K562 (cell line): ENCODE data around the gene CS. TPM values are rescaled to one million over a fixed set of nuclear protein-coding genes. Genes with fewer than 3 reads are reported as not detected.
A peak's percentile ranks its signal among the peaks of the same experiment; 100 is the strongest.

Source experiments
- BCL6 ChIP-seq: fragments of 250-450 bp; sonication (Bioruptor Pico); IDR thresholded peaks from 2 replicates; pipeline ENCODE4 v1.4.0; 2020
- CSDE1 ChIP-seq, 2 experiments: fragments of 450-650 bp; IDR thresholded peaks; 2 replicates each; pipeline ENCODE4 v1.6.1; 2016; ENCODE audit warnings: mild to moderate bottlenecking in 1 of 2
- DIDO1 ChIP-seq: fragments of 450-650 bp; IDR thresholded peaks from 2 replicates; pipeline ENCODE4 v1.6.1; 2016; ENCODE audit warnings: low read depth, missing biosample characterization, missing genetic modification characterization
- DNMT1 ChIP-seq: fragments of 450-650 bp; IDR thresholded peaks from 2 replicates; pipeline ENCODE4 v1.6.1; 2016; ENCODE audit warnings: antibody characterized with exemption, mild to moderate bottlenecking
- DPF2 ChIP-seq: fragments of 450-650 bp; IDR thresholded peaks from 2 replicates; pipeline ENCODE4 v1.6.1; 2016
- EP300 ChIP-seq: IDR thresholded peaks from 2 replicates; pipeline ENCODE4 v1.6.1; 2012; ENCODE audit warnings: low read length, improper control_type of control experiment
- GTF2A2 ChIP-seq: IDR thresholded peaks from 2 replicates; pipeline ENCODE4 v1.6.1; 2016; ENCODE audit warnings: mild to moderate bottlenecking, missing genetic modification characterization, missing compliant biosample characterization
- IRF1 ChIP-seq: sonication (generic); formaldehyde crosslinking; IDR thresholded peaks from 2 replicates; pipeline ENCODE4 v1.8.0; 2022; ENCODE audit warnings: missing genetic modification reagents, mild to moderate bottlenecking, borderline replicate concordance
- NBN ChIP-seq: fragments of 450-650 bp; IDR thresholded peaks from 2 replicates; pipeline ENCODE4 v1.6.1; 2016; ENCODE audit warnings: low read depth, mild to moderate bottlenecking
- PHF20 ChIP-seq: fragments of 450-650 bp; IDR thresholded peaks from 2 replicates; pipeline ENCODE4 v1.6.1; 2018; ENCODE audit not compliant: partially characterized antibody
- POLR2B ChIP-seq: fragments of 450-650 bp; IDR thresholded peaks from 2 replicates; pipeline ENCODE4 v1.6.1; 2018; ENCODE audit warnings: low read depth; ENCODE audit not compliant: partially characterized antibody
- PTBP1 ChIP-seq: fragments of 200-400 bp; formaldehyde crosslinking; IDR thresholded peaks from 2 replicates; pipeline ENCODE4 v1.6.1; 2017; ENCODE audit warnings: low read depth, low read length
- RBM14 ChIP-seq: fragments of 200-400 bp; formaldehyde crosslinking; IDR thresholded peaks from 2 replicates; pipeline ENCODE4 v1.6.1; 2018; ENCODE audit warnings: low read depth, mild to moderate bottlenecking, low read length, moderate library complexity, borderline replicate concordance; ENCODE audit not compliant: insufficient read depth
- SETDB1 ChIP-seq: IDR thresholded peaks from one replicate; pipeline ENCODE4 v1.6.1; 2012; ENCODE audit warnings: low read length, control low read depth, inconsistent platforms
- WHSC1 ChIP-seq: IDR thresholded peaks from one replicate; pipeline ENCODE4 v1.6.1; 2012; ENCODE audit warnings: low read length, control low read depth, inconsistent platforms
- ZBTB12 ChIP-seq: fragments of 250-450 bp; sonication (Bioruptor Pico); IDR thresholded peaks from 2 replicates; pipeline ENCODE4 v1.4.0; 2020
- ZNF77 ChIP-seq: fragments of 250-450 bp; sonication (Bioruptor Pico); IDR thresholded peaks from 2 replicates; pipeline ENCODE4 v1.5.0; 2020
- ZNF778 ChIP-seq: fragments of 450-650 bp; formaldehyde crosslinking; IDR thresholded peaks from 2 replicates; pipeline ENCODE4 v1.4.0; 2020; ENCODE audit warnings: mild to moderate bottlenecking, moderate library complexity
- polyA plus RNA-seq, 8 experiments: library from polyadenylated mRNA; depleted of rRNA in 4 of 8; stranded (reverse) in 5 of 8; unstranded in 3 of 8; fragments of >200 nt; fragmentation: Nextera tagmentation in 2 of 8; fragmentation: Illumina TruSeq in 1 of 8; extraction: Ambion mirVana in 2 of 8; extraction: Trizol in 1 of 8; gene quantifications; 2 replicates each; pipeline versions ENCODE4 v1.2.1 to v1.2.3, GENCODE V29; 2011 to 2014; ENCODE audit warnings: inconsistent platforms in 1 of 8, missing spikeins in 1 of 8
- total RNA-seq, 7 experiments: library from RNA; depleted of rRNA in 6 of 7; stranded (reverse); fragments of >200 nt in 6 of 7; fragmentation: Illumina TruSeq in 2 of 7; extraction: Trizol in 2 of 7; gene quantifications; 2 replicates each; pipeline versions ENCODE4 v1.2.1 to v1.2.3, GENCODE V29; 2011 to 2021; ENCODE audit warnings: low replicate concordance in 1 of 7
- TF ChIP-seq, protein P1 (sequence below): fragments of 450-650 bp; IDR thresholded peaks from 2 replicates; pipeline ENCODE4 v1.6.1; 2017; ENCODE audit warnings: mild to moderate bottlenecking, moderate library complexity
- TF ChIP-seq, protein P2 (sequence below): fragments of 450-650 bp; formaldehyde crosslinking; IDR thresholded peaks from 2 replicates; pipeline ENCODE4 v1.4.0; 2022; ENCODE audit warnings: missing genetic modification characterization
- TF ChIP-seq, protein P3 (sequence below): sonication (generic); formaldehyde crosslinking; IDR thresholded peaks from 2 replicates; pipeline ENCODE4 v1.8.0; 2022; ENCODE audit warnings: mild to moderate bottlenecking, missing genetic modification reagents

CS gene
- total and polyA plus RNA-seq, 9 of the 15 experiments (the other 6 are each of a cell fraction or from before 2014, with no cell fraction given) = 99.9 to 390 (median 149) TPM

GRCh38 chr12:56300644-56301464 is 724 bp upstream of the CS start (continued):
- TF ChIP-seq IRF1 (CRISPR knock-in tag) = no peak
- no peak for TF ChIP-seq BCL6 (CRISPR knock-in tag)
- no peak for TF ChIP-seq ZBTB12 (CRISPR knock-in tag)
- no peak for TF ChIP-seq PHF20
- no peak for TF ChIP-seq GTF2A2
- TF ChIP-seq PTBP1 = no peak
- no peak for TF ChIP-seq POLR2B
- peak; percentile 14; the same call in 1 of the 2 replicates for TF ChIP-seq DNMT1
- TF ChIP-seq EP300 = peak; percentile 69; the same call in 1 of the 2 replicates
- TF ChIP-seq ZNF778 (CRISPR knock-in tag) = no peak
- TF ChIP-seq NBN = peak; percentile 76
- TF ChIP-seq, protein P1, sequence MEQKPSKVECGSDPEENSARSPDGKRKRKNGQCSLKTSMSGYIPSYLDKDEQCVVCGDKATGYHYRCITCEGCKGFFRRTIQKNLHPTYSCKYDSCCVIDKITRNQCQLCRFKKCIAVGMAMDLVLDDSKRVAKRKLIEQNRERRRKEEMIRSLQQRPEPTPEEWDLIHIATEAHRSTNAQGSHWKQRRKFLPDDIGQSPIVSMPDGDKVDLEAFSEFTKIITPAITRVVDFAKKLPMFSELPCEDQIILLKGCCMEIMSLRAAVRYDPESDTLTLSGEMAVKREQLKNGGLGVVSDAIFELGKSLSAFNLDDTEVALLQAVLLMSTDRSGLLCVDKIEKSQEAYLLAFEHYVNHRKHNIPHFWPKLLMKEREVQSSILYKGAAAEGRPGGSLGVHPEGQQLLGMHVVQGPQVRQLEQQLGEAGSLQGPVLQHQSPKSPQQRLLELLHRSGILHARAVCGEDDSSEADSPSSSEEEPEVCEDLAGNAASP = no peak; the same call in 1 of the 2 replicates
- TF ChIP-seq DPF2 = peak; percentile 95
- TF ChIP-seq, protein P2, sequence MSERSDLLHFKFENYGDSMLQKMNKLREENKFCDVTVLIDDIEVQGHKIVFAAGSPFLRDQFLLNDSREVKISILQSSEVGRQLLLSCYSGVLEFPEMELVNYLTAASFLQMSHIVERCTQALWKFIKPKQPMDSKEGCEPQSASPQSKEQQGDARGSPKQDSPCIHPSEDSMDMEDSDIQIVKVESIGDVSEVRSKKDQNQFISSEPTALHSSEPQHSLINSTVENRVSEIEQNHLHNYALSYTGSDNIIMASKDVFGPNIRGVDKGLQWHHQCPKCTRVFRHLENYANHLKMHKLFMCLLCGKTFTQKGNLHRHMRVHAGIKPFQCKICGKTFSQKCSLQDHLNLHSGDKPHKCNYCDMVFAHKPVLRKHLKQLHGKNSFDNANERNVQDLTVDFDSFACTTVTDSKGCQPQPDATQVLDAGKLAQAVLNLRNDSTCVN = no peak
- TF ChIP-seq, protein P3, sequence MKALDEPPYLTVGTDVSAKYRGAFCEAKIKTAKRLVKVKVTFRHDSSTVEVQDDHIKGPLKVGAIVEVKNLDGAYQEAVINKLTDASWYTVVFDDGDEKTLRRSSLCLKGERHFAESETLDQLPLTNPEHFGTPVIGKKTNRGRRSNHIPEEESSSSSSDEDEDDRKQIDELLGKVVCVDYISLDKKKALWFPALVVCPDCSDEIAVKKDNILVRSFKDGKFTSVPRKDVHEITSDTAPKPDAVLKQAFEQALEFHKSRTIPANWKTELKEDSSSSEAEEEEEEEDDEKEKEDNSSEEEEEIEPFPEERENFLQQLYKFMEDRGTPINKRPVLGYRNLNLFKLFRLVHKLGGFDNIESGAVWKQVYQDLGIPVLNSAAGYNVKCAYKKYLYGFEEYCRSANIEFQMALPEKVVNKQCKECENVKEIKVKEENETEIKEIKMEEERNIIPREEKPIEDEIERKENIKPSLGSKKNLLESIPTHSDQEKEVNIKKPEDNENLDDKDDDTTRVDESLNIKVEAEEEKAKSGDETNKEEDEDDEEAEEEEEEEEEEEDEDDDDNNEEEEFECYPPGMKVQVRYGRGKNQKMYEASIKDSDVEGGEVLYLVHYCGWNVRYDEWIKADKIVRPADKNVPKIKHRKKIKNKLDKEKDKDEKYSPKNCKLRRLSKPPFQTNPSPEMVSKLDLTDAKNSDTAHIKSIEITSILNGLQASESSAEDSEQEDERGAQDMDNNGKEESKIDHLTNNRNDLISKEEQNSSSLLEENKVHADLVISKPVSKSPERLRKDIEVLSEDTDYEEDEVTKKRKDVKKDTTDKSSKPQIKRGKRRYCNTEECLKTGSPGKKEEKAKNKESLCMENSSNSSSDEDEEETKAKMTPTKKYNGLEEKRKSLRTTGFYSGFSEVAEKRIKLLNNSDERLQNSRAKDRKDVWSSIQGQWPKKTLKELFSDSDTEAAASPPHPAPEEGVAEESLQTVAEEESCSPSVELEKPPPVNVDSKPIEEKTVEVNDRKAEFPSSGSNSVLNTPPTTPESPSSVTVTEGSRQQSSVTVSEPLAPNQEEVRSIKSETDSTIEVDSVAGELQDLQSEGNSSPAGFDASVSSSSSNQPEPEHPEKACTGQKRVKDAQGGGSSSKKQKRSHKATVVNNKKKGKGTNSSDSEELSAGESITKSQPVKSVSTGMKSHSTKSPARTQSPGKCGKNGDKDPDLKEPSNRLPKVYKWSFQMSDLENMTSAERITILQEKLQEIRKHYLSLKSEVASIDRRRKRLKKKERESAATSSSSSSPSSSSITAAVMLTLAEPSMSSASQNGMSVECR (CRISPR knock-in tag) = no peak
- no peak for TF ChIP-seq CSDE1 (IDR thresholded peaks at IDR 0.05)
- TF ChIP-seq WHSC1 = no peak
- no peak for TF ChIP-seq DIDO1 (tag)
- TF ChIP-seq SETDB1 = no peak
- no peak for TF ChIP-seq ZNF77 (CRISPR knock-in tag)
- TF ChIP-seq RBM14 = no peak
